ENCODE results near the gene ACTG2.

DNA sequence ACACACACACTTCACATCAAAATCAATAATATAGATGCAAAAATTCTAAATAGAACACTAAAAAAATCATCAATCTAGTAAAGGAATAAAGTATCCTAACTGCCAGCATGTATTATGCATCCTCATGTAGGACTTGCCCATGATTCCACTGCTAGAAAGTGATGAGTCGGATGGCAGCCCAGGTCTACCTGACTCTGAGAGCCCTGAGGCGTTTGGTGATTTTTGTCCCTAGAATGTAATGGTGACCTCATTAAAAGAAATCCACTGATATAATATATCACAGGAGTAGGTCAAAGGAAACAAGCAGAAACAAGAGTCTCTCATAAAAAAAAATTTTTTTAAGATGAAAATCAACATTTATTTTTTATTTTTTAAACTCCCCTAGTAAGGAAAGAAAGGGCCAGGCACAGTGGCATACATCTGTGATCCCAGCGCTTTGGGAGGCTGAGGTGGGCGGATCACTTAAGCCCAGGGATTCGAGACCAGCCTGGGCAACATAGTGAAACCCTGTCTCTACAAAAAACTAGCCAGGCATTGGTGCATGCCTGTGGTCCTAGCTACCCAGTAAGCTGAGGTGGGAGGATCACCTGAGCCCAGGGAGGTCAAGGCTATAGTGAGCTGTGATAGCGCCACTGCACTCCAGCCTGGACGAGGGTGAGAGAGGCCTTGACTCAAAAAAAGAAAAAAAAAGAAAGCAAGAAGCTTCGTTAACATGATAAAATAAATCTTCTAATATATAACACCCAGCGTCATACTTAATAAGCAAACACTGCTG lies 24.4 kb upstream of the ACTG2 start:
- no peak for TF ChIP-seq POLR2A (IDR thresholded peaks at IDR 0.05)
- TF ChIP-seq, protein P1, sequence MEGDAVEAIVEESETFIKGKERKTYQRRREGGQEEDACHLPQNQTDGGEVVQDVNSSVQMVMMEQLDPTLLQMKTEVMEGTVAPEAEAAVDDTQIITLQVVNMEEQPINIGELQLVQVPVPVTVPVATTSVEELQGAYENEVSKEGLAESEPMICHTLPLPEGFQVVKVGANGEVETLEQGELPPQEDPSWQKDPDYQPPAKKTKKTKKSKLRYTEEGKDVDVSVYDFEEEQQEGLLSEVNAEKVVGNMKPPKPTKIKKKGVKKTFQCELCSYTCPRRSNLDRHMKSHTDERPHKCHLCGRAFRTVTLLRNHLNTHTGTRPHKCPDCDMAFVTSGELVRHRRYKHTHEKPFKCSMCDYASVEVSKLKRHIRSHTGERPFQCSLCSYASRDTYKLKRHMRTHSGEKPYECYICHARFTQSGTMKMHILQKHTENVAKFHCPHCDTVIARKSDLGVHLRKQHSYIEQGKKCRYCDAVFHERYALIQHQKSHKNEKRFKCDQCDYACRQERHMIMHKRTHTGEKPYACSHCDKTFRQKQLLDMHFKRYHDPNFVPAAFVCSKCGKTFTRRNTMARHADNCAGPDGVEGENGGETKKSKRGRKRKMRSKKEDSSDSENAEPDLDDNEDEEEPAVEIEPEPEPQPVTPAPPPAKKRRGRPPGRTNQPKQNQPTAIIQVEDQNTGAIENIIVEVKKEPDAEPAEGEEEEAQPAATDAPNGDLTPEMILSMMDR (IDR thresholded peaks at IDR 0.05), result no peak

Measured in adrenal gland (tissue), 5 donors.